Epithelial cell of esophagus (primary cell): ENCODE measurements around the gene CTSW.

Experiments
- DNase-seq: peaks from one replicate; pipeline ENCODE4 v3.0.0; 2010; ENCODE audit warnings: low read depth
- H3K4me3 ChIP-seq: 2 replicates; pipeline ENCODE4 v1.5.1; 2011; ENCODE audit warnings: mild to moderate bottlenecking, low read length, control low read depth
- TF ChIP-seq, protein P1 (sequence below): IDR thresholded peaks from 2 replicates; pipeline ENCODE4 v1.5.1; 2011; ENCODE audit warnings: low read depth, mild to moderate bottlenecking, low read length, control low read depth, inconsistent platforms; ENCODE audit not compliant: insufficient read depth; ENCODE audit errors: missing control alignments

Gene CTSW

DNA sequence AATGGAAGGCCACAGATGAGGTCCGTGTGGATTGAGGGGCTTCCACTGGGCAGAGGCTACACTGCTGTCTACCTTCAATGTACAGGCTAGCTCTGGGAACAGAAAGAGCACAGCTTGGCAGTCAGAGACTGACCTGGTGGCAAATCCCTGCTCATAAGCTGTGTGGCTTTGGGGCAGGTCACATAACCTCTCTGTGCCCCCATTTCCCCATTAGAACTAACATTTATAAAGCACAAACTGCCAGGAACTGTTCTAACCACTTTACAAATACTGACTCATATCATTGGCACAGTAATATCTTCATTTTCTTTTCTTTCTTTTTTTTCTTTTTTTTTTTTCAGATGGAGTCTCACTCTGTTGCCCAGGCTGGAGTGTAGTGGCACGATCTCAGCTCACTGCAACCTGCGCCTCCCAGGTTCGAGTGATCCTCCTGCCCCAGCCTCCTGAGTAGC is 17.4 kb downstream of the CTSW start:
- DNase-seq, result no peak
- H3K4me3 ChIP-seq, result no peak overlapping the region
- TF ChIP-seq, protein P1, sequence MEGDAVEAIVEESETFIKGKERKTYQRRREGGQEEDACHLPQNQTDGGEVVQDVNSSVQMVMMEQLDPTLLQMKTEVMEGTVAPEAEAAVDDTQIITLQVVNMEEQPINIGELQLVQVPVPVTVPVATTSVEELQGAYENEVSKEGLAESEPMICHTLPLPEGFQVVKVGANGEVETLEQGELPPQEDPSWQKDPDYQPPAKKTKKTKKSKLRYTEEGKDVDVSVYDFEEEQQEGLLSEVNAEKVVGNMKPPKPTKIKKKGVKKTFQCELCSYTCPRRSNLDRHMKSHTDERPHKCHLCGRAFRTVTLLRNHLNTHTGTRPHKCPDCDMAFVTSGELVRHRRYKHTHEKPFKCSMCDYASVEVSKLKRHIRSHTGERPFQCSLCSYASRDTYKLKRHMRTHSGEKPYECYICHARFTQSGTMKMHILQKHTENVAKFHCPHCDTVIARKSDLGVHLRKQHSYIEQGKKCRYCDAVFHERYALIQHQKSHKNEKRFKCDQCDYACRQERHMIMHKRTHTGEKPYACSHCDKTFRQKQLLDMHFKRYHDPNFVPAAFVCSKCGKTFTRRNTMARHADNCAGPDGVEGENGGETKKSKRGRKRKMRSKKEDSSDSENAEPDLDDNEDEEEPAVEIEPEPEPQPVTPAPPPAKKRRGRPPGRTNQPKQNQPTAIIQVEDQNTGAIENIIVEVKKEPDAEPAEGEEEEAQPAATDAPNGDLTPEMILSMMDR, result no peak

DNA sequence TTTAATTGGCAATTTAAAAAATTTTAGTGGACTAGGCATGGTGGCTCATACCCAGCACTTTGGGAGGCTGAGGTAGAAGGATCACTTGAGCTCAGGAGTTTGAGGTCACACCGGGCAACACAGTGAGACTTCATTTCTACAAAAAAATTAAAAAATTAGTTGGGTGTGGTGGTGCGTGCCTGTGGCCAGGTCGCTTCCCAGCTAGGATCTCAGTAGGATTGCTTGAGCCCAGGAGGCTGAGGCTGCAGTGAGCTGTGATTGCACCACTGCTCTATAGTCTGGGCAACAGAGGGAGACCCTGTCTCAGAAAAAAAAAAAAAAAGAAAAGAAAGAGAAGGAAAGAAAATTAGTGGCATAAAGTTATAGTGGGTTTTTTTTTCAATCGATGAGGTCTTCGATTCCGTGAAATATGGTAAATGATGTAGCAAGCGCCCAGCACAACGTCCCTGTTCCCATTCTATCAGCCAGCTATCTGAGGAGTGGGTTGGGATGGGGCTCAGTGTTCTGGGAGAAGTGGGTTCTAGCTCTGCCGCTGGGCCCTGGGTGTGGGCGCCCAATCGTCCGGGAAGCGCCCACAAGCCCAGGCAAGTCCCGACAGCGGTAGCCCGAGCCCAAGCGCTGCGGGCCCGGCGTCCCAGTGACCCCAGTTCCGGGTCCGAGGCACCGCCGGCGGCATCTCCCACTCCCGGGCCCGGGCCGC is 19.2 kb downstream of the CTSW start:
- DNase-seq, result peak; percentile 89

DNA sequence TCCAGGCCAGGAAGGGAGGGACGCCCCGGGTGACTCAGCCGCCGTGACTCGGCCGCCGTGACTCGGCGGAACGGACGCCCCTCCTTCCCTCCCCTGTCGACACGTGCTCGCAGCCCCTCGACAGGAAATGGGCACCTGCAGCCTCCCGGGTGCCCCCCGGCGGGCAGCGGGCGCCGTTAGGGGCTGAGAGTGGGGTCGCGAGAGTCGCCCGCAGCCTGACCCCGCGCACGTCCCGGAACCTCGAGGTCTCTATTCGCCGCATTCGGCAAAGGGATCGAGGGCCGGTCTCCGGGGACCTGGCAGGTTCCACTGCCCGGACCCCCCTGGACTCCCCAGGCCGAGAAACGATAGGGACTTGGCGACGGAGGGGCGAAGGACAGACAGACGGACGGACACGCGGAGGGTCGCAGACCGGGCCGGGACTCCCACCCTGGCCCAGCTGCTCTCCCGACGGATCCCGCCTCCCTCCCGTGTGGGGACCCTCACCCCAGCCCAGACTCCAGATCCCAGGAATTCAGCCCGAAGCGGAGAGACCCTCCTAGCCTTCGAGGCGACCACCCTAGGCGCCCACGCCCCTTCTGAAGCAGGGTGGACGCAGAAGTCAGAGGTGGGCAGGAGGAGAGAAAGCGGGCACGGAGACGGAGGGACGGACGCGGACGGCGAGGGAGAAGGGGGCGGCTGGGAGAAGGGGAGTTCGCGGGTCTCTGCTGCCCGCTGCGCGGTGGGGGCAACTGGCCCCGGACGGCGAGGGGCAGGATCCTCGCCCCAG is 19.9 kb downstream of the CTSW start:
- no peak for DNase-seq
- peak overlapping the region; percentile 87 for H3K4me3 ChIP-seq
- TF ChIP-seq, protein P1, result no peak

More for the DNA sequence above, 19.2 kb downstream of the CTSW start:
- H3K4me3 ChIP-seq, result peak overlapping the region; percentile 87
- TF ChIP-seq, protein P1, result no peak

DNA sequence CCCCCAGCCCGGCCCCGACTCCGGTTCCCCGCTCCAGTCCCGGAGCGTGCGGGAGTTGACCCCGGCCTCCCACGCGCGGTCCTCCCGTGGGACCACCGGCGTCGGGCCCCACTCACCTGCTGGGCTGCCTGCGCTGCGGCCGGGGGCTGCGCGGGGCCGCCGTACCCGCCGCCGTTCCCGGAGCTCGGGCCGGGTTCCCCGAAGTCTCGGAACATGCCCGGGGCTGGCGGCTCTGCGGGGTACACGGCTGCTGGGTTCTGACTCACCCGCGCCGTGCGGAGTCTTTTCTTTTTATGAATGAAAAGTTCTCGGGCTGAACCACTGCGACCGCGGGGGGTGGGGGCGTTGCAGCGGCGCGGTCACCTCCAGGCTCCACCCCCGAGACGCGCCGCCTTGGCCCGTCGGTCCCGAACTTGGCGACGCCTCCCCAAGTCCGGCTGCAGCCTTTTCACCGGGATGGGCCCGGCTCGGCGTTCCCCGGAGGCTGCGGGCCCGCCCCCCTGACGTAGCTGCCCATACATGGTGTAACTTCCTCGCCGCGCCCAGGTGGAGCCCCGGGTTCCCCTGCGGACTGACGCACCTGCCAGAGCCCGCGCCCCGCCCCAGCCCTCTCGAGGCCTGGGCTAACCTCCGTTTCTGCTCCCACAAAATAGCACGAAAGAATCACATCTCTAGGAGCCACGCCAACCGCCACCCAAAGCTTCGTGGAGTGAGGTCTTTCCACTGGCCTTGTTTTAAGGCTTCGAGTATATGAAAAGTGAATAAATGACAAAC is 20.7 kb downstream of the CTSW start, which contains the start of gene FOSL1:
TSS of gene FOSL1 (minus strand) at position 264 of the 774 bp plus-strand sequence. CDS start at position 215, 49 bp downstream.
- DNase-seq, result peak; percentile 100
- H3K4me3 ChIP-seq, result peak within 1 kb of the TSS; percentile 87
- TF ChIP-seq, protein P1, result no peak

DNA sequence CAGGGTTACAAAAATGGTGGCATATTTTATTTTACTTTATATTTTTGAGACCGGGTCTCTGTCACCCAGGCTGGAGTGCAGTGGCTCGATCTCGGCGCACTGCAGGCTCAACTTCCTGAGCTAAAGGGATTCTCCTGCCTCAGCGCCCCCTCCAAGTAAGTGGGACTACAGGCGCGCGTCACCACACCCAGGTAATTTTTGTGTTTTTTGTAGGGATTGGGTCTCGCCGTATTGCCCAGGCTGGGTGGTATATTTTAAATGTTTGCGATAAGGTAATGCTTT is 21.2 kb downstream of the CTSW start:
- no peak overlapping the region for H3K4me3 ChIP-seq
- TF ChIP-seq, protein P1, result no peak
- no peak for DNase-seq

DNA sequence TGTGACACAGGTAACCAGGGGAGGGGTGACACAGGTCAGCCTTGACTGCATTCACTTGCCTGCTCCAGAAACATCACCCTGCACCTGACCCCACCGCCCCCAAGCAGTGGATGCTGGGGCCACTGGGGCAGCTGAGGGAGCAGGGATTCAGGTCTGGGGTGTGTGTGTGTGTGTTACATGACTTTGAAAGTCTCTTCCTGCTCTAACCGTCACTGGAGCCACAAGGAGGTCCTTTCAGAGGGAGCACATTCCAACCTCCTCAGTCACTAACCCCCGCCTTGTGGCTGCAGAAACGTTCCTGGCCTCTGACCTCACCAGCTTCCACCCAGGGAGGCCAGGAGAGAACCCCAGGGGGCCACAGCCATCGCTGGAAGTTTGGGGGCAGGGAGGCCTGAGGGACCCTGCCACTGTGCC is 23.4 kb downstream of the CTSW start:
- TF ChIP-seq, protein P1, result no peak
- H3K4me3 ChIP-seq, result no peak overlapping the region
- peak; percentile 53 for DNase-seq
